Esophagus muscularis mucosa (tissue), 4 donors: ENCODE measurements around the gene OTP. TPM values are rescaled to one million over a fixed set of nuclear protein-coding genes. Genes with fewer than 3 reads are reported as not detected.

Experiments
- DNase-seq: peaks from one replicate; pipeline ENCODE4 v3.0.0-alpha.2; 2017; ENCODE audit errors: extremely low spot score
- H3K27ac ChIP-seq, 4 donors: fragments of 200-600 bp; sonication (generic); replicated peaks in 1 of 4; 1 replicate in 3 of 4; 2 replicates in 1 of 4; pipeline ENCODE4 v1.5.1; 2016 to 2019; ENCODE audit warnings: mild to moderate bottlenecking in 1 of 4
- H3K27me3 ChIP-seq, 4 donors: fragments of 200-600 bp; sonication (generic); one replicate each; pipeline versions ENCODE4 v1.5.1 to v1.6.0; 2016 to 2019
- H3K36me3 ChIP-seq, 4 donors: fragments of 200-600 bp; sonication (generic); one replicate each; pipeline ENCODE4 v1.5.1; 2016 to 2019
- H3K4me1 ChIP-seq, 4 donors: fragments of 200-600 bp; sonication (generic); one replicate each; pipeline ENCODE4 v1.5.1; 2016 to 2019
- H3K4me3 ChIP-seq, 4 donors: fragments of 200-600 bp; sonication (generic); 1 replicate in 2 of 4; 2 replicates in 2 of 4; pipeline ENCODE4 v1.5.1; 2016 to 2019; ENCODE audit warnings: mild to moderate bottlenecking in 4 of 4, moderate library complexity in 1 of 4
- H3K9me3 ChIP-seq, 4 donors: fragments of 200-600 bp; sonication (generic); 1 replicate in 3 of 4; 2 replicates in 1 of 4; pipeline ENCODE4 v1.5.1; 2016 to 2019
- EP300 ChIP-seq: sonication (generic); formaldehyde crosslinking; IDR thresholded peaks from one replicate; pipeline ENCODE4 v1.6.1; 2017; ENCODE audit warnings: antibody characterized with exemption
- POLR2A ChIP-seq: fragments of 450-650 bp; IDR thresholded peaks from one replicate; pipeline ENCODE4 v1.6.1; 2017; ENCODE audit warnings: antibody characterized with exemption, moderate library complexity, mild to moderate bottlenecking, low read depth
- POLR2AphosphoS5 ChIP-seq, 2 donors: sonication (generic); formaldehyde crosslinking; IDR thresholded peaks; one replicate each; pipeline ENCODE4 v1.6.1; 2017; ENCODE audit warnings: antibody characterized with exemption in 2 of 2
- WGBS: methylation state at CpG from one replicate; pipeline ENCODE4 v1.1.5; 2018; 5-methylcytosine and 5-hydroxymethylcytosine counted together
- intact Hi-C: fragments of 100-400 bp; cut with DNase I; formaldehyde crosslinking; loops from one replicate; pipeline ENCODE4 v1.15.1; 2023
- total RNA-seq, 4 donors: library from RNA; depleted of rRNA; stranded (reverse); fragments of >200 nt; gene quantifications; one replicate each; pipeline versions ENCODE4 v1.1.0 to v1.2.1, GENCODE V29; 2016
- TF ChIP-seq, protein P1 (sequence below), 3 experiments: fragments of 200-600 bp in 2 of 3; fragments of 450-650 bp in 1 of 3; sonication (generic) in 2 of 3; IDR thresholded peaks; one replicate each; pipeline ENCODE4 v1.5.1; 2017 to 2019; ENCODE audit warnings: antibody characterized with exemption in 3 of 3, mild to moderate bottlenecking in 2 of 3, moderate library complexity in 1 of 3

The OTP gene
- total RNA-seq, 4 donors from 2014 or later, result not detected

DNA sequence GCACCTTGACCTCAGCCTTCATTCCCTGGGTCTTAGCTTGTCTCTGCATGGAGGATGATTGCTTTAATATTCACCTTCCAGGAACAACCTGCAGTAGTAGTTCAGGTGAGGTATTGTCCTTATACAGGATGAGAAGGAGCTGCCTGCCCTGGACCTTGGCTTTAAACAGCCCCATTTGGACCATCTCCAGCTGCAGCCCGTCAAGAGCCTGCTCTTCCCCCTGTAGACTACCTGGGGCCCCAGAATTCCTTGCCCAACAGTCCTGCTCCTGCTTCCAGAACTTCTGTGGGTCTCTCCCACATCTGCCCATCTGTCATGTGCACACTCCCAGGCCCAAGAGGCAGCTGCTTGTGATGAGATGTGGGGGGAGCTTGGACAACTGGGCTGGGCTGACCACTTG, 12.2 kb upstream of the OTP start:
- H3K27ac ChIP-seq, result no peak overlapping the region
- peaks cover 2% of the 10 kb centered on the region in 4 donors for H3K4me1 ChIP-seq
- H3K27me3 ChIP-seq, result peaks cover 0 to 39% (median 6%) of the 10 kb centered on the region in 4 donors
- no peak overlapping the region for H3K4me3 ChIP-seq
- DNase-seq, result peak; percentile 72
- no peaks in the 10 kb centered on the region for H3K36me3 ChIP-seq
- H3K9me3 ChIP-seq, result no peaks in the 10 kb centered on the region
- TF ChIP-seq, protein P1, sequence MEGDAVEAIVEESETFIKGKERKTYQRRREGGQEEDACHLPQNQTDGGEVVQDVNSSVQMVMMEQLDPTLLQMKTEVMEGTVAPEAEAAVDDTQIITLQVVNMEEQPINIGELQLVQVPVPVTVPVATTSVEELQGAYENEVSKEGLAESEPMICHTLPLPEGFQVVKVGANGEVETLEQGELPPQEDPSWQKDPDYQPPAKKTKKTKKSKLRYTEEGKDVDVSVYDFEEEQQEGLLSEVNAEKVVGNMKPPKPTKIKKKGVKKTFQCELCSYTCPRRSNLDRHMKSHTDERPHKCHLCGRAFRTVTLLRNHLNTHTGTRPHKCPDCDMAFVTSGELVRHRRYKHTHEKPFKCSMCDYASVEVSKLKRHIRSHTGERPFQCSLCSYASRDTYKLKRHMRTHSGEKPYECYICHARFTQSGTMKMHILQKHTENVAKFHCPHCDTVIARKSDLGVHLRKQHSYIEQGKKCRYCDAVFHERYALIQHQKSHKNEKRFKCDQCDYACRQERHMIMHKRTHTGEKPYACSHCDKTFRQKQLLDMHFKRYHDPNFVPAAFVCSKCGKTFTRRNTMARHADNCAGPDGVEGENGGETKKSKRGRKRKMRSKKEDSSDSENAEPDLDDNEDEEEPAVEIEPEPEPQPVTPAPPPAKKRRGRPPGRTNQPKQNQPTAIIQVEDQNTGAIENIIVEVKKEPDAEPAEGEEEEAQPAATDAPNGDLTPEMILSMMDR (IDR thresholded peaks at IDR 0.05), result no peak
- WGBS, result 29% methylated on average over 1 of the region's 1 CpG
- intact Hi-C loops, result loop anchor here (5.0 kb wide), 1 partner anchor 192 kb away; no protein-coding TSS in a partner anchor

DNA sequence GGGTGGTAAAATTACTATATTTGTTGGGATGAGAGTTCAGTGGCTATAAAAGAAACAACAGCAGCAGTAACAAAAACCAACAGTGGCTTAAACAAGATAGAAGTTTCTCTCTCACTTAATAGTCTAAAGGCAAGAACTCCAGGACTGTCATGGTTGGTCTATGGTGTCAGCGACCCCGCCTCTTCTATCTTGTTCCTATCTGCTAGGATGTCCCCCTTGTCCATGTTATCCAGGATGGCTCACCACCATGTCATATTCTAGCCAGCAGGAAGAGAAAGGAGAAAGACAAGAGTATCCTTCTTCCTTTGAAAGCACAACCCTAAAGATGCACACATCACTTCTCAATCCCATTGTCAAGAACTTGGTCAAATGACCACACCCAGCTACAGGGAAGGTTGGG, 11.3 kb upstream of the OTP start:
- Histone ChIP-seq H3K4me1 (peaks cover 6 to 11% (median 11%) of the 10 kb centered on the region in 4 donors), H3K27me3 (peaks cover 0 to 48% (median 11%) of the 10 kb centered on the region in 4 donors), H3K4me3 (no peak overlapping the region), H3K36me3 (no peaks in the 10 kb centered on the region), H3K27ac (no peak overlapping the region), H3K9me3 (no peaks in the 10 kb centered on the region)
- intact Hi-C loops, result loop anchor here (5.0 to 10.0 kb wide), 3 partner anchors 125 to 355 kb away; partner anchors contain the start of gene TBCA
- peak; percentile 66 for DNase-seq
- 93% methylated on average over 2 of the region's 2 CpGs for WGBS
- no peak for TF ChIP-seq POLR2AphosphoS5 (IDR thresholded peaks at IDR 0.05)
- no peak for TF ChIP-seq EP300
- TF ChIP-seq POLR2A, result no peak
- TF ChIP-seq, protein P1 (IDR thresholded peaks at IDR 0.05), result no peak

DNA sequence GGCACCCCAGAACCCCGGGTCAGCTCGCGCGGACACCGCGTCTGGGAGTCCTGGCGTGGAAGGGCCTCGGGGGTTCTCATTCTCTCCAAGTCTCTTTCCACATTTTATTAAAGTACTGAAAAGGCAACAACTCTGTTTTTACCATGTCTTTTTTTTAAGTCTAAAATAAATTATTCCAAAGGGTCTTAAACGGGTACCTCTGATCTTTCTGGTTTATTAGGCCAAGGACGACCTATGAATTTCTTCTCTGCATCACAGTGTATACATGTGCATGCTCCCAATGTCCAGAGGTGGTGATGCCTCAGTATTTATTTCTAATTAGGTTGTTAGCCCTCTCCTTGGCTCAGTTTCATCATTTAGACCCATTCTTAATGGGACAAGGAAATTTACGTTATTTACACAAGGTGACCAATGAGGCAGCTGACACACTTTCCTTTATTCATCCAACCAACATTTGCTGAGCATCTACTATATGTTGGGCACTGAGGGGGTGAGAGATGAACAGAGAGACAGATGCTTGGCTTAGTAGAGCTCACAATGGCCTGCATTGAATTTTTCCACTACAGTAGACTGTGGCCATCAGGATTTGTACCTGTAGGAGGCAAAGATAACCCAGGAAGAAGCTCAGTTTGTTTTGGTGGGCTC, 7.6 kb upstream of the OTP start:
- Histone ChIP-seq H3K27ac (no peak overlapping the region), H3K4me1 (peaks cover 17 to 33% (median 27%) of the 10 kb centered on the region in 4 donors), H3K9me3 (no peaks in the 10 kb centered on the region), H3K36me3 (no peaks in the 10 kb centered on the region), H3K4me3 (peak overlapping the region in 3 of 4 donors; percentile 38 to 57 (median 39)), H3K27me3 (peaks cover 0 to 75% (median 47%) of the 10 kb centered on the region in 4 donors)
- no peak for DNase-seq
- 53% methylated on average over 11 of the region's 11 CpGs for WGBS
- intact Hi-C loops, result loop anchor here (10.0 kb wide), 2 partner anchors 129 to 359 kb away; partner anchors contain the start of gene TBCA
- TF ChIP-seq EP300, result no peak
- no peak for TF ChIP-seq POLR2A
- TF ChIP-seq POLR2AphosphoS5 (IDR thresholded peaks at IDR 0.05), result no peak
- TF ChIP-seq, protein P1 (IDR thresholded peaks at IDR 0.05), result no peak

DNA sequence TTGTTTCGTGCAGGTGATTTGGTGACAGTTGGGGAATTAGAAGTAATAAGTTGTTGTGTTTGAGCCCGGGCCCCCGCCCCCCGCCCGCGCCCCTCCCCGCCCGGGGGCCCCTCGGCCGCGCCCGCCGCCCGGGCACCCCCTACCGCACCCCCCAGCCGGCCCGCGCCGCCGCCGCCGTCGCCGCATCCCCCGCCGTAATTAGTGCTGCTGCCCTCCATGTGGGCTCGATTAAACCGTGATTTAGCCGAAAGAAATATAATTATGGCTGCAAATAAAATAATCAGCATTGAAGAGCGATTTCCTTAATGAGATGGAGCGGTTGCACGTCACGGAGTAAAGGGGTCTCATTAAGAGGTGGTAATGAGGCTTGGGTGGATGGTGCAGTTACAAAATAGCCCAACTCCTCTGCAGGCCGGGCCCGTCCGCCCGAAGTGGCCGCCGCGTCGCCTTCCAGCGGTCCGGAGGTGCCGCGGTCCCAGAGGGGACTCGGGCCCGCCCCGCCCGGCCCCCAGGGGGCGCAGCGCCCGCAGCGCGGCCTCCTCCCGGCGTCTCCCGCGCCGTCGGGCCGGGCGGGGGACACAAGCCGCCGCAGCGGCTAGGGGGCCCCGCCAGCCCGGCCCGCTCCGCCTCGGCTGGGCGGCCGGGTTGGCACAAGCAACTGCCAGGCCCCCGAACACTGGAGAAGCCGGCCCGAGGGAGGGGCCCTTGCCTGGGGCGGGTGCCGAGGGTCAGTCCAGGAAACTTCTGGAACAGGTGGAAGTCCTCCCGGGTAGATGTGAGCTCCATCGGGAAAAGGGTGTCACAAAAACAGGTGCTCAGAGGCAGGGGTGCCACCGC, 6.9 kb upstream of the OTP start:
- Histone ChIP-seq H3K36me3 (no peaks in the 10 kb centered on the region), H3K4me1 (peaks cover 21 to 41% (median 33%) of the 10 kb centered on the region in 4 donors), H3K27me3 (peaks cover 0 to 77% (median 52%) of the 10 kb centered on the region in 4 donors), H3K27ac (no peak overlapping the region), H3K4me3 (peak overlapping the region; percentile 23 to 57 (median 38)), H3K9me3 (no peaks in the 10 kb centered on the region)
- TF ChIP-seq POLR2A, result no peak
- TF ChIP-seq, protein P1 (IDR thresholded peaks at IDR 0.05), result peak; percentile 44 to 63 (median 51)
- intact Hi-C loops, result loop anchor here (10.0 kb wide), 2 partner anchors 129 to 359 kb away; partner anchors contain the start of gene TBCA
- no peak for DNase-seq
- WGBS, result 3% methylated on average over 32 of the region's 80 CpGs
